Ishikawa (cell line): ENCODE data around the gene IFT43.

Experiments
- EGR1 ChIP-seq: IDR thresholded peaks from 2 replicates; pipeline ENCODE4 v1.6.1; 2012
- EP300 ChIP-seq: IDR thresholded peaks from 2 replicates; pipeline ENCODE4 v1.6.1; 2012; ENCODE audit warnings: borderline replicate concordance
- TAF1 ChIP-seq: IDR thresholded peaks from 2 replicates; pipeline ENCODE4 v1.6.1; 2012; ENCODE audit warnings: low read depth, mild to moderate bottlenecking
- TEAD4 ChIP-seq: IDR thresholded peaks from 2 replicates; pipeline ENCODE4 v1.6.1; 2012
- YY1 ChIP-seq: IDR thresholded peaks from 2 replicates; pipeline ENCODE4 v1.6.1; 2012; ENCODE audit warnings: low read depth

DNA sequence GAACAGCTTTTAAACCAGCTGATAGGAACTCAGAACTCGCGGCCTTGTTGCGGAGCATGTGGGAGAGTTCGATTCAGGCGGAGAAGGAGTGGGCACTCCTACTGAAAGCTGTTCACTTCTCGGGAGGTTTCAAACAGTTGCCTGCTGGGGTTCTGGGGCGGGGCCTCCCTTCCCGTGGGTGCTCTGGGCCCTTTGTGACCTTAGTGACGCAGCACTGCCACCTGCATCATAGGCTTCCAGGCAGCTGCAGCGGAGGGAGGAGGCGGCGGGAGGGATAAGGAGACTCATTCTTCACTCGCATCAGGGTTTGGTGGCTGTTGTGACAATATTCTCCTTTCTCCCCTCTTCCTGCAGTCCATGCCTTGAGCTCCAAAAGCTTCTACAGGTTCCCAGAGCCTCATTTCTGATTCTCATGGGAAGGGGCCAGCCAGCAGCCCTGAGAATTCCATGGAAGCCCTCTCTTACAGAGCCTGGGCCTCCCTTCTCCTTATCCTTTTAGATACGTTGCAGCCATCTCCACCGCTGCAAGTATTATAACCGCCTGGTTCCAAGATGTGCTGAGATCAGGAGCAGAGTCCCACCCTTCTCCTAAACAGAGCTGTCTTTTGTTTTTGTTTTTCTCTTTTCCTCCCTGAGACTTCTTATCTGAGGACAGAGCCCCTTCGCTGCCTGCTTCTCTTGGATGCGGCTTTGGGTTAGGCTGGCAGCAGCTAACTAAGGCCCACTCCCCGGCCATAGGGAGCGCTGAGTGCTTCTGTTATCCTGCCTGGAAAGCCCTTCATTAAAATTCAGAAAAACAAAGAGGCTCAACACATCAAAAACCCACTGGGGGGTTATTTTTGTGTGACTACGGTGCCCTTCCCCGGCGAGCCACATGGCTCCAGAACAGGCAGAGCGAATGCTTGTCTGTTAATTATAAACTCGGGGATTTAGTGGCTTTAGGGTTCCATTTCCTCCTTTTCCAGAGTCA, 98.5 kb downstream of the IFT43 start:
- TF ChIP-seq EP300: no peak
- no peak for TF ChIP-seq YY1
- no peak for TF ChIP-seq TEAD4
- TF ChIP-seq EGR1: no peak
- TF ChIP-seq TAF1: no peak
